ENCODE data around the gene CALHM3.

Gene CALHM3

DNA sequence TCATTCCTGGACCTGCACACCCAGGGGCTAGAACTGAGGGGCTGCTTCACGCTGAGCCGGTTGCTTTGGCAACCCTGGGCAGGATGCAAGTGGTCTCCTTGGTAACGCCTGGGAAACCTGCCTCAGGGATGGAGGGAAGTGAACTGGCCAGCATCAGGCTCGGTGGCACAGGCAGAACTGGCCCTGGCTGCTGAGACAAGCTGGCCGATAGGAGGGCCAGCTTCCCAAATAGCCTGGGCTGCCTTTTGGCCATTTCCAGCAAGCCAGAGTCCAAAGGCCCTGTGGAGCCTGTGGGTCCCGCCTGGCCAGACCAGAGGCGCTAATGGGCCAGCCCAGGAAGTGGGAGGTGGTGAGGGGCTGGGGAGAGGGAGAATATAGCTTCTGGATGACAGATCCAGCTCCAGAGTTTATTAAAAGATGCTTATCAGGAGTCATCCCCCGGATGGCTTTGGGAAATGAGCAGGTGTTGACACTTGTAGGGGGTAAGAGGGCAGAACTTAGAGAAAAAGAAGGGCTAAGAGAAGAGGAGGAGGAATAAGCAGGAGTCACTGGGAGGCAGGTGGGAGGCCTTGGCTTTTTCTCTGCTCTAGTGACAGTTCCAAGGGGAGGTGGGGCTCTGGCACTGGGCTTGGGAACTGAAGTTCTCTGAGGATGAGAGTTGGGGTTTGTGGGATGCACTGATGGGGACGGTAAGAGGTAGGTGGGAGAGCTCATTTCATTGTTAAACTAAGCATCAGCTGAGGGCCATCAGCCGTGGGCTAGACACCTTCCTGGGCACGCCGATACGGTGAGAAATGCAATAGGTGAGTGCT is 24.0 kb upstream of the CALHM3 start:
- peaks cover 5% of the 10 kb centered on the region for H3K27me3 ChIP-seq (ENCODE audit: insufficient read depth, low read length)
- TF ChIP-seq, protein P1, sequence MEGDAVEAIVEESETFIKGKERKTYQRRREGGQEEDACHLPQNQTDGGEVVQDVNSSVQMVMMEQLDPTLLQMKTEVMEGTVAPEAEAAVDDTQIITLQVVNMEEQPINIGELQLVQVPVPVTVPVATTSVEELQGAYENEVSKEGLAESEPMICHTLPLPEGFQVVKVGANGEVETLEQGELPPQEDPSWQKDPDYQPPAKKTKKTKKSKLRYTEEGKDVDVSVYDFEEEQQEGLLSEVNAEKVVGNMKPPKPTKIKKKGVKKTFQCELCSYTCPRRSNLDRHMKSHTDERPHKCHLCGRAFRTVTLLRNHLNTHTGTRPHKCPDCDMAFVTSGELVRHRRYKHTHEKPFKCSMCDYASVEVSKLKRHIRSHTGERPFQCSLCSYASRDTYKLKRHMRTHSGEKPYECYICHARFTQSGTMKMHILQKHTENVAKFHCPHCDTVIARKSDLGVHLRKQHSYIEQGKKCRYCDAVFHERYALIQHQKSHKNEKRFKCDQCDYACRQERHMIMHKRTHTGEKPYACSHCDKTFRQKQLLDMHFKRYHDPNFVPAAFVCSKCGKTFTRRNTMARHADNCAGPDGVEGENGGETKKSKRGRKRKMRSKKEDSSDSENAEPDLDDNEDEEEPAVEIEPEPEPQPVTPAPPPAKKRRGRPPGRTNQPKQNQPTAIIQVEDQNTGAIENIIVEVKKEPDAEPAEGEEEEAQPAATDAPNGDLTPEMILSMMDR (IDR thresholded peaks at IDR 0.05; ENCODE audit: low read length): no peak
- TF ChIP-seq EZH2 (IDR thresholded peaks at IDR 0.05; ENCODE audit: borderline replicate concordance, low read length): no peak
- no peak overlapping the region for H3K27ac ChIP-seq (ENCODE audit: low read depth, low read length, poor library complexity, severe bottlenecking)
- no peaks in the 10 kb centered on the region for H3K9me3 ChIP-seq (ENCODE audit: low read length)
- no peaks in the 10 kb centered on the region for H3K79me2 ChIP-seq (ENCODE audit: insufficient read depth, low read length)
- H3K4me2 ChIP-seq (ENCODE audit: low read length): no peak overlapping the region
- H2AFZ ChIP-seq (ENCODE audit: low read length): no peak overlapping the region
- H4K20me1 ChIP-seq (ENCODE audit: insufficient read depth, low read length): no peaks in the 10 kb centered on the region
- no peak overlapping the region for H3K4me3 ChIP-seq (ENCODE audit: low read depth, low read length, poor library complexity, severe bottlenecking)
- no peaks in the 10 kb centered on the region for H3K4me1 ChIP-seq (ENCODE audit: insufficient read depth, low read length, severe bottlenecking)
- no peak overlapping the region for H3K9ac ChIP-seq (ENCODE audit: low read length)
- no peaks in the 10 kb centered on the region for H3K36me3 ChIP-seq (ENCODE audit: insufficient read depth, low read length)
- H3F3A ChIP-seq (ENCODE audit: insufficient read depth, low read length): no peaks in the 10 kb centered on the region
- no peaks in the 10 kb centered on the region for H3K9me2 ChIP-seq (ENCODE audit: low read depth, low read length)

DNA sequence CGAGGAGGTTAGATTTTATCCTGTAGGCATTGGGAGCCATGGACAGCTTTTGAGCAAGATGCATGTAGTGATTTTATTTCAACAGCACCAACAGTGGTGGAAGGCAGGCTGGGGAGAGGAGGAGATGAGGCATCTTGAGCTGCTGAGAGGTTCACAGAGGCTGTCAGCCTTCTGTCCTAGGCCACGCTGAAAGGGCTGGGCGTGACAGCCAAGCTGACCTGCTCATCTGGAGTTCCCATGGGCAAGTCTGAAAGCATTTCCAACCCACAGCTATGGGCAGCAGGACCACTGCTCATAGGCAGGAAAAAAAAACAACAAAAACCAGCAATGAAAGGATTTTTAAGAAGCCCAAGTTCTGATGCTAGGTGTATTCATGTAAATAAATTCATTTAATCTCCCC is 22.1 kb upstream of the CALHM3 start:
- H3K4me3 ChIP-seq (ENCODE audit: low read depth, low read length, poor library complexity, severe bottlenecking): no peak overlapping the region
- H3K9ac ChIP-seq (ENCODE audit: low read length): no peak overlapping the region
- H4K20me1 ChIP-seq (ENCODE audit: insufficient read depth, low read length): no peaks in the 10 kb centered on the region
- H3K36me3 ChIP-seq (ENCODE audit: insufficient read depth, low read length): no peaks in the 10 kb centered on the region
- no peak overlapping the region for H2AFZ ChIP-seq (ENCODE audit: low read length)
- H3K4me2 ChIP-seq (ENCODE audit: low read length): no peak overlapping the region
- H3K27ac ChIP-seq (ENCODE audit: low read depth, low read length, poor library complexity, severe bottlenecking): no peak overlapping the region
- H3K79me2 ChIP-seq (ENCODE audit: insufficient read depth, low read length): no peaks in the 10 kb centered on the region
- H3K9me2 ChIP-seq (ENCODE audit: low read depth, low read length): no peaks in the 10 kb centered on the region
- H3K9me3 ChIP-seq (ENCODE audit: low read length): no peaks in the 10 kb centered on the region
- peaks cover 5% of the 10 kb centered on the region; the same call in 1 of the 2 replicates for H3K27me3 ChIP-seq (ENCODE audit: insufficient read depth, low read length)
- TF ChIP-seq, protein P1 (IDR thresholded peaks at IDR 0.05; ENCODE audit: low read length): no peak
- TF ChIP-seq EZH2 (IDR thresholded peaks at IDR 0.05; ENCODE audit: borderline replicate concordance, low read length): no peak
- no peaks in the 10 kb centered on the region for H3F3A ChIP-seq (ENCODE audit: insufficient read depth, low read length)
- H3K4me1 ChIP-seq (ENCODE audit: insufficient read depth, low read length, severe bottlenecking): no peaks in the 10 kb centered on the region

DNA sequence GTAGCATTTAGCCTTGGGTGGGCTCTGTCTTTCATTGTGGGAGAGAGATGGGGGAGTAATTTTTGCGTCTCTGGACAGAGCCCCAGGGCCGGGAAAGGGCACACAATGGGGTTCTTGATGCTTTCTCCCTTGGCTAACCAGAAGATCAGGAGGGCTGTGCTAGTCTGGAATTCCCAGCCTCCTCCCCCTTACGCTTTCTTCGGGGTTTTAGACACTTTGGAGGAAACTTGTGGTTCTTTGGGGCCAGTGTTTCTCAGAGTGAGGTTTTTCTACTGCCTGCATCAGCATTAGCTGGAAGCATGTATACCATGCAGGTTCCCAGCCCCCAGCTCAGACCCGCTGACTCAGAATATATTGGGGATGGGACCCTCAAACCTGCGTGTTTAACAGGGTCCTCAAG is 21.4 kb upstream of the CALHM3 start:
- H3K9ac ChIP-seq (ENCODE audit: low read length): no peak overlapping the region
- H3K27me3 ChIP-seq (ENCODE audit: insufficient read depth, low read length): no peaks in the 10 kb centered on the region; the same call in 1 of the 2 replicates
- no peak overlapping the region for H3K27ac ChIP-seq (ENCODE audit: low read depth, low read length, poor library complexity, severe bottlenecking)
- no peaks in the 10 kb centered on the region for H3F3A ChIP-seq (ENCODE audit: insufficient read depth, low read length)
- H3K4me2 ChIP-seq (ENCODE audit: low read length): no peak overlapping the region
- H3K79me2 ChIP-seq (ENCODE audit: insufficient read depth, low read length): no peaks in the 10 kb centered on the region
- H4K20me1 ChIP-seq (ENCODE audit: insufficient read depth, low read length): no peaks in the 10 kb centered on the region
- no peak overlapping the region for H3K4me3 ChIP-seq (ENCODE audit: low read depth, low read length, poor library complexity, severe bottlenecking)
- H3K4me1 ChIP-seq (ENCODE audit: insufficient read depth, low read length, severe bottlenecking): no peaks in the 10 kb centered on the region
- H3K9me3 ChIP-seq (ENCODE audit: low read length): no peaks in the 10 kb centered on the region
- no peak for TF ChIP-seq EZH2 (IDR thresholded peaks at IDR 0.05; ENCODE audit: borderline replicate concordance, low read length)
- TF ChIP-seq, protein P1 (IDR thresholded peaks at IDR 0.05; ENCODE audit: low read length): no peak
- H2AFZ ChIP-seq (ENCODE audit: low read length): no peak overlapping the region
- H3K9me2 ChIP-seq (ENCODE audit: low read depth, low read length): no peaks in the 10 kb centered on the region
- H3K36me3 ChIP-seq (ENCODE audit: insufficient read depth, low read length): no peaks in the 10 kb centered on the region

All from OCI-LY1 (cell line).